Renal cortical epithelial cell (primary cell): ENCODE data around the gene COL24A1. TPM values are rescaled to one million over a fixed set of nuclear protein-coding genes. Genes with fewer than 3 reads are reported as not detected.
"Not testable (repeated sequence)": the region's sequence is repeated elsewhere in the genome, so short reads cannot be mapped to it uniquely, and the experiment has no call there.

Experiments
- DNase-seq: peaks from one replicate; pipeline ENCODE4 v3.0.0-alpha.2; 2011; ENCODE audit warnings: low read depth
- total RNA-seq: library from RNA; depleted of rRNA; stranded (reverse); fragments of >200 nt; gene quantifications from 2 replicates; pipeline ENCODE4 v1.2.3, GENCODE V29; 2014

COL24A1 gene
- total RNA-seq, 1 donor from 2014 or later: 0.20 TPM

DNA sequence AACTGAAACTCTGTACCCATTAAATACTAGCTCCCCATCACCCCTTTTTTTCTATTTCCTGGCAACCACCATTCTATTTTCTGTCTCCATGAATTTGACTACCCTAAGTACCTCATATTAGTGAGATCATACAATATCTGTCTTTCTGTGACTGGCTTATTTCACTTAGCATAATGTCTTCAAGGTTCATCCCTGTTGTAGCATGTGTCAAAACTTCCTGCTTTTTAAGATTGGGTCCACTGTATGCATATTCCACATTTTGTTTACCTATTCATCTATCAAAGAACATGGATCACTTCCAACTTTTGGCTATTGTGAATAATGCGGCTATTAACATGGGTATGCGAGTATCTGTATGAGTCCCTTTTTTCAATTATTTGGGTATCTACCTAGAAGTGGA lies 266.7 kb downstream of the COL24A1 start:
- no peak for DNase-seq

DNA sequence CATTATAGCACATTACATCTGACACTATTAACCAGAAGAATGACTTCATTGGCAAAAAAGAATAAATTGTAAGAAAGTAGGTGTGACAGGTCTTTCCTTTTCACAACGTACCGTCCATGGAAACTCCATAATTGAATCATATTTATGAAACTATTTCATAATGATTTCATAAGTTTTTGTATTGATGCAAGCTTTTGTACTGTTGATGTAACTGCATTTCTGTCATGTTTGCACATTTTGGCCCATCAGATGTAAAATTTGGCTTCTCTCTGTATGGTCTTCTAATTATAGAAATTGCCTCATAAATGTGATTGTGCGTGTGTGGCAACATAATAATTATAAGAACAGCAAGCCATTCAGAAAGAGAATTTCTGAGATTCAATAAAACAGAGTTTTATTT lies 267.7 kb downstream of the COL24A1 start:
- DNase-seq: no peak

DNA sequence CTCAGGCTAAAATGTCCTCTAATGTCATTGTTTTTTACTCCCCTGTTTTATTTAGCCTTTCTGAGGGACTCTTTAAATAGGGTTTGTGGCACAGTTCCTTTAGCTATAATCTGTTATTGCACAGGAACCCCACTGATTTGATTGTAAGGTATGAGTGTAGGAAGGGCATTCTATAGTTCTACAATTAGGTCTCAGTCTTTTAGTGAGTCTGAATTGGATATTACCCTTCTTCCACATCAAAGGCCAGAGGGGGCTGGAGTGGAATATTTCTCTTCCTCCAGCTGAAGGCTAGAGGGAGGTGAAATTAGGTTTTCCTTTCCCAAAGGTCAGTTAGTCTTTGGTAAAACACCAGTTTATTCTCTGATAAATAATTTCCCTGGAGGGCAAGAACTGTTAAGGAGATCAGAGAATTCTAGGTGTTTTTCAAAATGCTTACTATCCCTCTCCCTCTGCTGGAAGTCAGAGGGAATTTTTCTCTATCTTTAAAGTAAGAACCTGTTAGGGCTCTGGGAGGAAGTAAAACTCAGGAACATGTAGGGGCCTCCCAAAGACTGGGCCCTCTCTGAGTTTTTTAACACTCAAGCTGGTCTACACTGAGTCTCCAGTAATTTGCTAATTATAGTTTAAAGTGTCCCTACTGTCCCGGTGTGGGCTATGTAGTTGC lies 272.1 kb downstream of the COL24A1 start:
- DNase-seq: peak; percentile 68

DNA sequence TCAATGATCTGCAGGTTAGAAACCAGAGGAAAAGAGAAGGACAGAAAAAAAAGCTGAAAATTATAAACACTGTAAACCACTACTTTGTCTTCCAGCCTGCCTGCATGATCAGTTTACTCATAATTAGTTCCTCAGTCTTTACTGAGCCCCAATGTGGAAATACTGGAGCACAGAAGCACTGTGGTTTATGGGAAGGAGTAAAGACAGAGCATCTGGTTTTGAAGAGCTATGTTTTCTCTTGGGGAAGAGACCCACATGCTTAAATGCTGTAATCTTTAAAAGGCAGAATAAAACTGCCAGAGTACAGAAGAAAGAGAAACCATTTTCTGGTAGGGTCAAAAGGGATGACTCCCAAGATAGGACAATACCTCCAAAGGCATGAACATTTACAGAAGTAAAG lies 289.4 kb downstream of the COL24A1 start:
- DNase-seq: no peak

DNA sequence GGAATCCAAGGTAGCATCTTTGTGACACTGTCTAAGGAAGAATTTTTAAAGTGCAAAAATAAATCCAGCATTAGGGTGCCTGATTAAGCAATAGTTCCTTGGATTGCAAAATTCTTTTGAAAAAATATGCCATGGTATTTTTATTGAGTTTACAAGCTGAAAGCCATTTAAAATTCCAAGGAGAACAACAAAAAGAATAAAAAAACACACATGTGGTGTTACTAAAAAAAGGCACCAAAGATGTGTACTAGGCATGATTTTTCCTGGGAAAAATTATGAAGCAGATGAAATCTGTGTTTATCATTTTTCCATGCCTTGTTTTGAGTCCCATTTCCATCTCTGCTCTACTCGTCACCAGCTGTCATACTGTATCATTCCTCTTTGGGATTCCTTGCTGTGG lies 291.4 kb downstream of the COL24A1 start:
- peak; percentile 29 for DNase-seq

DNA sequence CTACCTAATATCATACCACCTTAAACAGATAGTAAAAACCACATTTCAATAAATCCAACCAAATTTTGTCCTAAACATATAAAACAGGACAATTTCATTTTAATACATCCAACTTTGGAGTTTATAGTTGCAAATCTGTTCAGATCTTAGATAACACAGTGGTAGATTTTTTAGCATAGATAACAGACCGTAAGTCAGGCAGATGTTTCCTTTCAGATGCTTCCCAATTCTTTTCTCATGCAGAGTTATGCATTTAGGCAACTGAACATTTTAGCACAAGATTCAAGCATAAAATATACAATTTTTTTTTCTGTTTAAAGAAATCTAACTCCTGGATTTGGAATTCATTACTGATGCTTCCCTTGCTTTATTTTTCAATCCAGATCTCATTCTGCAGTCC lies 291.8 kb downstream of the COL24A1 start:
- no peak for DNase-seq

DNA sequence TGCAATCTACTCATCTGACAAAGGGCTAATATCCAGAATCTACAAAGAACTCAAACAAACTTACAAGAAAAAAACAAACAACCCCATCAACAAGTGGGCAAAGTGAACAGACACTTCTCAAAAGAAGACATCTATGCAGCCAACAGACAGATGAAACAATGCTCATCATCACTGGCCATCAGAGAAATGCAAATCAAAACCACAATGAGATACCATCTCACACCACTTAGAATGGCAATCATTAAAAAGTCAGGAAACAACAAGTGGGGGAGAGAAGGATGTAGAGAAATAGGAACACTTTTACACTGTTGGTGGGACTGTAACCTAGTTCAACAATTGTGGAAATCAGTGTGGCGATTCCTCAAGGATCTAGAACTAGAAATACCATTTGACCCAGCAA lies 292.9 kb downstream of the COL24A1 start:
- not testable (repeated sequence) for DNase-seq

DNA sequence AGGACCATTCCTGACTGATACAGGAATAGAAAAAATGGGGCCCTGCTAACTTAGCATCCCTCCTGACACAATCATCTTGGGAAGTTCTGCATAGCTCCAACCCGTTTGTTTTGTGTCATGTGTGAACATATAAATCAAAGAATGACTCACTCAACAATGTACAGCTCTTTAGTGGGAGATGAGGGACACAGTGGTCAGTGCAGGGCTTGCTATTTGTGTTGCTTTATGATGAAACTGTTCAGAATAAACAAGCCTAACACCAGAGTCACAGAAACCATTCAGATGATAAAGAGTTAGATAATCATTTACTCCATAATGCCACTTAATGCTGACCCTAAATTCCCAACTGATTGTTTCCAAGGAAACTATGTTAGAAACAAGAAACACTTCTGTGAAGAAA lies 294.1 kb downstream of the COL24A1 start:
- DNase-seq: peak; percentile 92

DNA sequence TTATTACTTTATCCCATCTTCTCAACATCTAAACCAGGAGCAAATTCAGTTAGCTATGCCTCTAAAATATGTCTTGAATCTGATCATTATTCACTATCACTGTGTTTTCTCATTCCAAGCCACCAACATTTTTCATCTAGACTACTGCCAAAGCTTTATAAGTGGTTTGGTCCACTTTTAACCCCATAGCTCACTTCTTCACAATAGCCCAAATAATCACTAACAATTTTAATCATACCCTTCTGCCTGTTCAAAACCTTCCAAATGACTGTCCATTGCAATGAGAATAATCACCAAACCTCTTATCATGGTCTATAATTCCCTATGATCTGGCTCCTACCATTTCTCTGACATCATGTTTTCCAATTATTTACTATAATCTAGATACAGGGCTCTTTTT lies 298.6 kb downstream of the COL24A1 start:
- no peak for DNase-seq

DNA sequence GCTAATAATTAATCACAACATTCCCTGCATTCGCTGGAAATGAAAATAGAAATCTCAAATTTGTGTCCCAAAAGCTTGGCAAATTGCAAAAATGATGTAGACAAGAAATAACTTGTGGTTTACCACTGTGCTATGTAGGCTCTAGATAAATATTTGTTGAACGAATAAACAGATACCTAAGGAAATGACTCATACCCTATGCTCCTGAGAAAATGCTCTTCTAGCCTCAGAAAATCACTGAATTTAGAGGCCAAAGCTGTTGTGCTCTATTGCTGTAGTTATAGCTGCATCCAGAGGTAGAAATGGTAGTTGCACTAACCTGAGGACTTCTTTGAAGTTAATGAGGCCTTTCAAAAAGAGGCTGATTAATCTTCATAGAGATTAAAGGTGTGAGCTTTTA lies 306.3 kb downstream of the COL24A1 start:
- peak; percentile 100 for DNase-seq

DNA sequence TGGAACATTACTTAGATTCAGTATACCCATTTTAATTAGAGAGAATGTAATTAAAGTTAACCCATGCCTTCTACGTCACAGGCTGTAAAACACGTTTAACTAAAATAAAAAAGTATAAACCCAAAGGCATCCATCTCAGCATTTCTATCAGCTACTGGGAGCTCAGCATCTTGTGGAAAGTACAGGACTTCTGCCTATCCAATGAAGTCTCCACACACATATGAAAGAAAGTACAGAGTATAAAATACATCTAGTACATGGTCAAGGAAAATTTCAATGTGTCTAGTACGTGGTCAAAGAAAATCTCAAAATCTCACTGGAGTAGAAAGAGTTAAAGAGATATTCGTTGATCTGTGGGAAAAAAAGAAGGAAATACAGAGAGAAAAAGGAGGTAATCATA lies 306.9 kb downstream of the COL24A1 start:
- DNase-seq: no peak

DNA sequence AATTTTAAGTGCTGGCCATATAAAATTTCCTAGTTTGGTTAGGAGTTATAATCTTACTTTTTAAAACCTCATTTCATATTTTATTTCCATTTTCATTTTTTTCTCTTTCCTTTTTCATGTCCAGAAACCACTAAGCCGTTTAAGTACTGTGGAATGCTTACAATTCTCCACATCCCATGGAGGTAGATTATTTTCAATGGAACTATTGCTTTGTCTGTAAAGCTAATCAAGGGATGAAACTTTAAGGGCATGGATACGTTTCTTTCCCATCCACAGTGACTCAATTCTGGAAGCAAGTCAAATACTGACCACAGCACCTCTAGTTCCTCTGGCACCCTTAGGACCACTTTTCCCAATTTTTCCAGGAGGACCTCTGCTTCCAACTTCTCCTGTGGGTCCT lies 309.2 kb downstream of the COL24A1 start:
- DNase-seq: no peak

DNA sequence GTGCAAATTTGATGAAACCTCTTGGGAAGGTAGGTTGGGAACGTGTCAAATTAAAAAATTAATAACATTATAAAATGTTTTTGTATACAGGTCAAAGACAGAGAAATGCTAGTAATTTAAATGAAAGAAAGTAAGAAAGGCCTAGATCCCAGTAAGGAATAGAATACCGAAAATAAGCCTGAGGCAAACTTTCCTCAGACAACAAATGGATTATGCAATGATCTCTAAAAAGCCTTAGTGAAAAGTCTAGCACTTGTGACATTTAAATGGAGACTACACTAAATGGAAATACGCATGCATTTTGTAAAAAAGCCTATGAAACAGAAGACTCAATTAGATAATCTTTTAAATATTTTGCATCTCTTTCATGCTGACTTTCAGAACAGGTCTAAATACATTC lies 309.9 kb downstream of the COL24A1 start:
- peak; percentile 52 for DNase-seq

DNA sequence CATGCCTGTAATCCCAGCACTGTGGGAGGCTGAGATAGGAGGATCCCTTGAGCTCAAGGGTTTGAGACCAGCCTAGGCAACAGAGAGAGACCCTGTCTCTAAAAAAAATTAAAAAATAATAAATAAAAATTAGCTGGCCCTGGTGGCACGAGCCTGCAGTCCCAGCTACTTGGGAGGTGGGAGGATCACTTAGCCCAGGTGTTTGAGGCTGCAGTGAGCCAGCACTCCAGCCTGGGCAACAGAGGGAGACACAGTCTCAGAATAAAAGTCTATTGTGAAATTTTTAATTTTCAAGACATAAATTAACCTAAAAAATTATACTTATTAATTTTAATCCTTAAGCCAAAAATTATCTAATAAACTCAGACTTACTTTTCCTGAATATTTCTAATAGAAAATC lies 317.1 kb downstream of the COL24A1 start:
- no peak for DNase-seq

DNA sequence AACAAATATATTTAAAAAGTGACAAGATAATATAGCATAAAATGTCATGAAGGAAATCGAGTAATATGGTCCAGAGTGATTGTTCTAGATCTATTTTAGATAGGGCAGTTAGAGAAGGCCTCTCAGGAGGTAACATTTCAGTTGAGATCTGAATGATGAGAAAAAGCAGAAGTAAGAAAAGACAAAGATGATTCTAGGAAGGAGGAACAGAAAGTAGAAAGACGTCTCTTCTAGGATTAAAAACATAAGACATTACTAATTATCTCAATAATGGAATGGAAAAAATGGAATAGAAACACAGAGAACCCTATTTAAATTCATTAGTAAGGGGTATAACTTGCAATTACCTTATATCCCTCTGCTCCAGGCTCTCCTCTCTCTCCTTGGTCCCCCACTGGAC lies 318.3 kb downstream of the COL24A1 start:
- no peak for DNase-seq

DNA sequence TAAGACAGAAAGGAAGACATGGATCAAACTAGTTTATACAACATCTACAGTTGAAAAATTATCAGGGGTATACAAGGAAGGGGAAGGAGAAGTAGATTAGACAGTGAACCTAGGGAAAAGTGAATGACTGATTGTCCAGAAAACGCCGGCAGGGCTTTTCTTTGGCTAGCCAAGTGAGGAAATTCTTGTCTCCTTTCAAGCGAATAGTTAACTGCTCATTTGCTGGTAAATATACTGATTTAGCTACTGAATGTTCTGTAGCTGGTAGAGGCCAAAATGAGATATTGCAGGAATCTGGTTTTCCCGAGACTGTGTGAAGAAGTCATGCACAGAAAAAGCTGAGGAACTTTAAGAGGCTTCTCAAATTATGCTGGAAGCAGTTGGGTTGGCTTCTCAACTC lies 319.8 kb downstream of the COL24A1 start:
- peak; percentile 80 for DNase-seq

DNA sequence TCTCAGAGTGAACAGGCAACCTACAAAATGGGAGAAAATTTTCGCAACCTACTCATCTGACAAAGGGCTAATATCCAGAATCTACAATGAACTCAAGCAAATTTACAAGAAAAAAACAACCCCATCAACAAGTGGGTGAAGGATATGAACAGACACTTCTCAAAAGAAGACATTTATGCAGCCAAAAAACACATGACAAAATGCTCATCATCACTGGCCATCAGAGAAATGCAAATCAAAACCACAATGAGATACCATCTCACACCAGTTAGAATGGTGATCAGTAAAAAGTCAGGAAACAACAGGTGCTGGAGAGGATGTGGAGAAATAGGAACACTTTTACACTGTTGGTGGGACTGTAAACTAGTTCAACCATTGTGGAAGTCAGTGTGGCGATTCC lies 323.4 kb downstream of the COL24A1 start:
- DNase-seq: not testable (repeated sequence)

DNA sequence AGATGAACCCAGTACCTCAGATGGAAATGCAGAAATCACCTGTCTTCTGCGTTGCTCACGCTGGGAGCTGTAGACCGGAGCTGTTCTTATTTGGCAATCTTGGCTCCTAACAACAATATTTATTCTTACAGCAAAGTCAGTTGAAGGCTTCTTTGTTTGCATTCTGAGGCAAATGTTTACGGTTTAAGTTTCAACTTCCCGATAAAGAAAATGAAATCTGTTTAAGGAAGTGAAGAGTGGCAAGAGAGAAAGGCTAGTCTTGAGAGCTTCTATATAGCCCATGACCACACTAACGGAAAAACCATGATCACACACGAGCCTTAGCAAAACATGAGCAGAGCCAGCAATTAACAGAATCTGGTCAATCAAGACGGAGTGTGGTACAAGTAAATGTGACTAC lies 325.7 kb downstream of the COL24A1 start:
- DNase-seq: no peak

DNA sequence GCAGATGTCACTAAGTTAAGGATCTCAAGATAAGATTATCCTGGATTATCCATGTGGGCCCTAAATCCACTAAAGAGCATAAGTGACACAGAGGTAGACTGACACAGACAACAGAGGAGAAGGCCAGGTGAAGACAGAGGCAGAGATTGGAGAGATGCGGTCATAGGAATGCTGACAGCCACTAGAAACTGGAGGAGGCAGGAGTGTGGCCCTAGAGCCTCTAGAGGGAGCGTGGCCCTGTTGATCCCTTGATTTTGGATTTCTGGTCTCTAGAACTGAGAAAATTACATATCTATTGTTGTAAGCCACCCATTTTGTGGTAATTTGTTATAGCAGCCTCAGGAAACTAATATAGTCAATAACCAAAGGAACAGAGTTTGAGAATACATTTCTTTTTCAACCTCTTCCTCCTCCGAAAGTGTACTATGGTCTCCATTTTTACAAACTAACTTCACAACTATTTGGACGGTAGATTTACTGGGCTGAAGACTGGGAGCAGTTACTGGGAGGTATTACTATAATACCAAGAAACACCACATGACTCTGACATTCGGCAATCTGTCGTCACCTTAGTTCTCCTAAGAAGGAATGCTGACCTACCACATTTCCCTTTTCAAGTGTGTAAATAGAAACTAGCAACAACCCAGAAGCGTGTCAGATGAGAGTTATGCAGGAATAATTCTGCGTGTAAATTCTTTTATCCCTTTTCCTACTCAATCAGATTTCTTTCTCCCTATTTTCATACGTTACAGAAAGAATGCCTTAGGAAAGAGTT lies 332.3 kb downstream of the COL24A1 start:
- DNase-seq: no peak

DNA sequence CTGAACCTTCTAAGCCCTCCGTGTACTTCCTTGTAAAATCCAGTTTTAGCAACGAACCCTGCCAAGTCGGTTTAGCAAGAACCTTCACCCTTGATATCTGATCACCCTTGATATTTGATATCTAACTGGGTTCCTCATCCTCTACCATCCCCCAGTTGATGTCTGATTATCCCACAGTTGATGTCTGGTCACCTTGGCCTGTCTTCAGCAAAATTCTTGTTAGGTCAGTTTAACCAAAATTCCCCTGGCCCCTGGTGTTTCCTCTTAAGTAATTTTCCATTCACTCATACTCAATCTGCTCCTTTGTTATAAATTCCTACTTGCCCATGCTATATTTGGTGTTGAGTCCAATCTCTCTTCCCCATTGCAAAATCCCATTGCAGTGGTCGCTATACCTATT lies 333.9 kb downstream of the COL24A1 start:
- no peak for DNase-seq

DNA sequence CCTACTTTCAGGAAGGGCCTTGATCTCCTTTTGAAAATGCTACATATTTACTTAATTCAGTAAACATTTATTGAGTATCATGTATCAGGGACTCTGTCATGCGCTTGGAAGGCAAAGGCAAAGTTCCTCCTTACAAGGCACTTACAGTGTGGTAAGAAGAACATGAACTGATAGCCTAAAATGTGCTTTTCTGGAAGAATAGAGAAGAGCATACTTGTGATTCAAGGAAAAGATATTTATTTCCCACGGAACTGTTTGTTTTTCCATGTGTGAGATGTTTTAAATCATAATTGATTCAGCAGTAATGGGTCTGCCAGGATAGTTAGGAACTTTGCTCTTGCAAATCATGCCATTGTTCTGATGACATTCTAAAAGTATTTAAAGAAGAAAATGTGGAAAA lies 338.2 kb downstream of the COL24A1 start:
- DNase-seq: peak; percentile 21

DNA sequence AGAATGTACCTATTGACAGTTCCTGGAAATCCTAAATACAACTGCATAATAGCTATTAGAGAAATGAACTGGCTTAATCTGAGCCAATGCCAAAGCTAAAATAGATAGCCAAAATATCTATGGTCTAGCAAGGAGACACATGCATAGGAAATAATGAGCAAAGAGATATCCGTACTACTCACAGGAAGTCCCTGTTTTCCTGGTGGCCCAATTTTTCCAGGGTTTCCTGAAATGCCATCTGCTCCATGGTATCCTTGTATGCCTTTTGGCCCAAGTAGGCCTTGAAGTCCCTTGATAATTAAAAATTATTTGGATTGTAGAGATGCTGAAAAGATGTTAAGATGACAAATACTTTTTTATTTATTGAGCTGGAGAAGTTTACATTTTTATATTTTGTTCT lies 340.0 kb downstream of the COL24A1 start:
- no peak for DNase-seq

DNA sequence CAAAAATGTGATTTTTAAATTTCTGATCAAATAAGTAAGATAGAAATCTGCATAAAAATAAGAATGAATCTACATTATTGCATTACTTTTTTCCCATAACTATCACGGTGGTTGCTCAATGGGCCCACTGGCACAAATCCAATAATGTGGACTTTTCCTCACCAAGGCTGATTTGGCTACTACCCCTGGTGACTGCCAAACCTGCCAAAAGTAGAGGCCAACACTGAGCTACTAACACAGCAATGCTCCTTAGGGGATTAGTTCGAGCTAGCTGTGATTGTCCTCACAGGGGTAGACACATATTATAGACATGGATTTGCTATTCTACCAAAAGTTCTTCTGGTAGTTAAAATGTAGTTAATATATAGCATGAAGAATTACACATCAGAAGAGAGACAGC lies 340.7 kb downstream of the COL24A1 start:
- DNase-seq: no peak
